Measurements from ENCODE around the gene NECAB3. TPM values are rescaled to one million over a fixed set of nuclear protein-coding genes. Genes with fewer than 3 reads are reported as not detected.
A peak's percentile ranks its signal among the peaks of the same experiment; 100 is the strongest.

Gene NECAB3
- total and polyA plus RNA-seq, 8 donors: 22.3 to 72.9 (median 33.2) TPM

GRCh38 chr20:33709905-33710541, 35.8 kb upstream of the NECAB3 start:
- DNase-seq (peak in 1 of 4 donors; percentile 66), ATAC-seq (peak; percentile 90)
- no peaks in the 10 kb centered on the region for H3K27me3 ChIP-seq
- TF ChIP-seq CTCF (IDR thresholded peaks at IDR 0.05): no peak
- no peak overlapping the region for H3K4me3 ChIP-seq
- H3K27ac ChIP-seq: no peak overlapping the region
- no peaks in the 10 kb centered on the region for H3K9me3 ChIP-seq
- peaks cover 0 to 68% of the 10 kb centered on the region in 2 donors for H3K36me3 ChIP-seq
- no peaks in the 10 kb centered on the region for H3K4me1 ChIP-seq
- intact Hi-C loops (cut with DNase I): no loop called here

- TF ChIP-seq CTCF (IDR thresholded peaks at IDR 0.05): no peak
- no peaks in the 10 kb centered on the region for H3K9me3 ChIP-seq
- intact Hi-C loops (cut with DNase I): no loop called here
- no peak overlapping the region for H3K4me3 ChIP-seq
- no peaks in the 10 kb centered on the region for H3K27me3 ChIP-seq
- no peaks in the 10 kb centered on the region for H3K4me1 ChIP-seq
- peak overlapping the region in 1 of 2 donors; percentile 15 for H3K27ac ChIP-seq
- DNase-seq (no peak), ATAC-seq (peak; percentile 72)
- H3K36me3 ChIP-seq: peaks cover 0 to 67% of the 10 kb centered on the region in 2 donors
Observed at GRCh38 chr20:33709398-33709797, 35.2 kb upstream of the NECAB3 start.

- ATAC-seq: no peak
Observed at GRCh38 chr20:33707668-33708067, 33.4 kb upstream of the NECAB3 start.

GRCh38 chr20:33704197-33704924, 30.1 kb upstream of the NECAB3 start:
- ATAC-seq (no peak), DNase-seq (no peak)
- TF ChIP-seq CTCF (IDR thresholded peaks at IDR 0.05): no peak
- H3K4me1 ChIP-seq: no peaks in the 10 kb centered on the region
- no peak overlapping the region for H3K4me3 ChIP-seq
- H3K36me3 ChIP-seq: peaks cover 0 to 27% of the 10 kb centered on the region in 2 donors
- H3K27ac ChIP-seq: no peak overlapping the region
- intact Hi-C loops (cut with DNase I): no loop called here
- peaks cover 0 to 3% of the 10 kb centered on the region in 2 donors for H3K9me3 ChIP-seq
- no peaks in the 10 kb centered on the region for H3K27me3 ChIP-seq

More at GRCh38 chr20:33707668-33708067, 33.4 kb upstream of the NECAB3 start:
- no peak for DNase-seq
- intact Hi-C loops (cut with DNase I): no loop called here
- Histone ChIP-seq H3K9me3 (no peaks in the 10 kb centered on the region), H3K36me3 (peaks cover 0 to 50% of the 10 kb centered on the region in 2 donors), H3K4me1 (no peaks in the 10 kb centered on the region), H3K27ac (no peak overlapping the region), H3K4me3 (no peak overlapping the region), H3K27me3 (no peaks in the 10 kb centered on the region)
- no peak for TF ChIP-seq CTCF (IDR thresholded peaks at IDR 0.05)

GRCh38 chr20:33703498-33704137, 29.4 kb upstream of the NECAB3 start:
- H3K27ac ChIP-seq: no peak overlapping the region
- H3K36me3 ChIP-seq: peaks cover 0 to 27% of the 10 kb centered on the region in 2 donors
- no peaks in the 10 kb centered on the region for H3K27me3 ChIP-seq
- ATAC-seq (no peak), DNase-seq (peak in 1 of 4 donors; percentile 23)
- no peaks in the 10 kb centered on the region for H3K4me1 ChIP-seq
- intact Hi-C loops (cut with DNase I): no loop called here
- no peak overlapping the region for H3K4me3 ChIP-seq
- no peak for TF ChIP-seq CTCF (IDR thresholded peaks at IDR 0.05)
- peaks cover 0 to 3% of the 10 kb centered on the region in 2 donors for H3K9me3 ChIP-seq
